ENCODE results near the gene LIN7C. TPM values are rescaled to one million over a fixed set of nuclear protein-coding genes. Genes with fewer than 3 reads are reported as not detected.

LIN7C gene
- total and polyA plus RNA-seq, 9 of the 15 experiments (the other 6 are each of a cell fraction or from before 2014, with no cell fraction given): 10.8 to 52.7 (median 21.5) TPM

- TF ChIP-seq PTTG1 (tag; IDR thresholded peaks at IDR 0.05; ENCODE audit: low read depth) (no peak), SIRT6 (IDR thresholded peaks at IDR 0.05; ENCODE audit: low read depth, low read length) (no peak), ZNF512 (tag; IDR thresholded peaks at IDR 0.05) (no peak), RBM25 (IDR thresholded peaks at IDR 0.05; ENCODE audit: low read depth, low read length, severe bottlenecking) (no peak), WHSC1 (IDR thresholded peaks at IDR 0.05; ENCODE audit: low read length) (no peak), POLR3G (IDR thresholded peaks at IDR 0.05; ENCODE audit: extremely low read depth, insufficient read length, insufficient replicate concordance) (no peak), ZNF551 (CRISPR knock-in tag; IDR thresholded peaks at IDR 0.05) (no peak), ZNF695 (CRISPR knock-in tag; IDR thresholded peaks at IDR 0.05) (no peak), EP400 (IDR thresholded peaks at IDR 0.05) (no peak), EGR1 (conservative IDR thresholded peaks at IDR 0.05) (no peak), RB1 (IDR thresholded peaks at IDR 0.05; ENCODE audit: low read depth) (peak; percentile 11; the same call in 1 of the 2 replicates), TFAM (CRISPR knock-in tag; conservative IDR thresholded peaks at IDR 0.05) (no peak), JUN (IDR thresholded peaks at IDR 0.05; ENCODE audit: borderline replicate concordance, low read depth, low read length) (no peak), JUN (CRISPR knock-in tag; IDR thresholded peaks at IDR 0.05; ENCODE audit: borderline replicate concordance) (no peak), ELK1 (CRISPR knock-in tag; IDR thresholded peaks at IDR 0.05) (no peak), HIVEP1 (CRISPR knock-in tag; IDR thresholded peaks at IDR 0.05) (no peak), KDM4B (IDR thresholded peaks at IDR 0.05; ENCODE audit: borderline replicate concordance in 2 of 2, low read depth in 1 of 2) (no peak), VEZF1 (CRISPR knock-in tag; IDR thresholded peaks at IDR 0.05) (no peak), DNMT1 (IDR thresholded peaks at IDR 0.05) (no peak), IRF2 (CRISPR knock-in tag; IDR thresholded peaks at IDR 0.05) (no peak), GABPA (tag; conservative IDR thresholded peaks at IDR 0.05; ENCODE audit: low read depth) (no peak), ZNF408 (CRISPR knock-in tag; IDR thresholded peaks at IDR 0.05; ENCODE audit: low read depth) (no peak), POLR2G (IDR thresholded peaks at IDR 0.05; ENCODE audit: low read depth, low read length) (peak; percentile 76), ZBTB7A (IDR thresholded peaks at IDR 0.05; ENCODE audit: borderline replicate concordance, control insufficient read depth, low read depth, low read length) (no peak; the same call in 1 of the 2 replicates), PHB2 (IDR thresholded peaks at IDR 0.05; ENCODE audit: low read depth) (no peak)
Observed at GRCh38 chr11:27472398-27473016, 34.1 kb downstream of the LIN7C start, which contains the start of gene LGR4 (continued).
